MCF 10A (cell line): ENCODE data around the gene RGS19. TPM values are rescaled to one million over a fixed set of nuclear protein-coding genes. Genes with fewer than 3 reads are reported as not detected.

Experiments used
- BruUV-seq: library from RNA; stranded (reverse); fragments of 400-500 nt; replicated peaks from 2 replicates; lab custom pipeline; 2021; lab: Mats Ljungman, UMichigan
- CTCF ChIA-PET: fragments of 300-600 bp; sonication (Branson Sonifier 250); formaldehyde crosslinking; extraction: SDS; loops from one replicate; lab custom pipeline; 2021; ENCODE audit warnings: antibody characterized with exemption, inconsistent platforms; lab: Yijun Ruan, JAX
- POLR2A ChIA-PET: fragments of 300-600, 350-650 bp; sonication (Branson Sonifier 250); formaldehyde crosslinking; extraction: SDS; loops from one replicate; lab custom pipeline; 2020; ENCODE audit warnings: antibody characterized with exemption, inconsistent platforms; lab: Yijun Ruan, JAX
- DNase-seq: peaks from one replicate; pipeline ENCODE4 v3.0.0-alpha.2; 2018; ENCODE audit not compliant: unreplicated experiment
- H3K27ac Mint-ChIP-seq: one replicate; pipeline ENCODE4 v1.8.0; 2022; ENCODE audit warnings: mild to moderate bottlenecking, low read depth, mixed read lengths; ENCODE audit not compliant: unreplicated experiment
- H3K27me3 Mint-ChIP-seq: one replicate; pipeline ENCODE4 v1.8.0; 2022; ENCODE audit warnings: mixed read lengths; ENCODE audit not compliant: insufficient read depth, unreplicated experiment
- H3K36me3 Mint-ChIP-seq: one replicate; pipeline ENCODE4 v1.8.0; 2022; ENCODE audit warnings: mild to moderate bottlenecking, moderate library complexity, mixed read lengths; ENCODE audit not compliant: insufficient read depth, unreplicated experiment
- H3K4me1 Mint-ChIP-seq: one replicate; pipeline ENCODE4 v1.8.0; 2022; ENCODE audit warnings: mixed read lengths; ENCODE audit not compliant: insufficient read depth, unreplicated experiment
- H3K4me3 Mint-ChIP-seq: one replicate; pipeline ENCODE4 v1.8.0; 2022; ENCODE audit warnings: mild to moderate bottlenecking, moderate library complexity, mixed read lengths; ENCODE audit not compliant: unreplicated experiment
- H3K9me3 Mint-ChIP-seq: one replicate; pipeline ENCODE4 v1.8.0; 2022; ENCODE audit warnings: mixed read lengths; ENCODE audit not compliant: unreplicated experiment
- CTCF ChIP-seq: fragments of 200-600 bp; IDR thresholded peaks from one replicate; pipeline ENCODE4 v1.8.0; 2022; ENCODE audit warnings: antibody characterized with exemption, mild to moderate bottlenecking; ENCODE audit not compliant: unreplicated experiment
- intact Hi-C: fragments of 100-400 bp; cut with micrococcal nuclease; formaldehyde crosslinking; loops from 2 replicates; pipeline ENCODE4 v1.14.1; 2022
- total RNA-seq: library from RNA; stranded (reverse); gene quantifications from 2 replicates; pipeline ENCODE4 v1.2.3, GENCODE V29; 2022

The RGS19 gene
- total RNA-seq, 1 experiment from 2014 or later, result 8.8 TPM

GRCh38 chr20:64100566-64100888, 21.2 kb upstream of the RGS19 start:
- intact Hi-C loops, result no loop called here
- ChIA-PET POLR2A (no interaction called here), CTCF (interaction anchor here (0.6 to 2.1 kb wide), 5 partner anchors 15 to 69 kb away, joined by 3 to 6 read pairs (median 3); partner anchors contain the start of gene LKAAEAR1)
- H3K36me3 Mint-ChIP-seq, result no peaks in the 10 kb centered on the region
- no peak overlapping the region for H3K27ac Mint-ChIP-seq
- no peaks in the 10 kb centered on the region for H3K4me1 Mint-ChIP-seq
- H3K27me3 Mint-ChIP-seq, result peaks cover 35% of the 10 kb centered on the region
- H3K9me3 Mint-ChIP-seq, result peaks cover 8% of the 10 kb centered on the region
- no peak for TF ChIP-seq CTCF
- no TSS peak for BruUV-seq
- H3K4me3 Mint-ChIP-seq, result no peak overlapping the region
- no peak for DNase-seq

GRCh38 chr20:64099880-64100565, 20.7 kb upstream of the RGS19 start:
- Mint-ChIP-seq H3K4me1 (no peaks in the 10 kb centered on the region), H3K36me3 (no peaks in the 10 kb centered on the region), H3K27ac (no peak overlapping the region), H3K9me3 (peaks cover 8% of the 10 kb centered on the region), H3K27me3 (peaks cover 35% of the 10 kb centered on the region), H3K4me3 (no peak overlapping the region)
- intact Hi-C loops, result no loop called here
- CTCF ChIA-PET, result interaction anchor here (0.7 to 2.1 kb wide), 3 partner anchors 15 to 69 kb away, joined by 3 to 5 read pairs (median 3); no protein-coding TSS in a partner anchor
- POLR2A ChIA-PET, result no interaction called here
- BruUV-seq, result no TSS peak
- TF ChIP-seq CTCF, result no peak
- no peak for DNase-seq

GRCh38 chr20:64099086-64099786, 19.9 kb upstream of the RGS19 start:
- no peak for TF ChIP-seq CTCF
- Mint-ChIP-seq H3K9me3 (peaks cover 8% of the 10 kb centered on the region), H3K27ac (no peak overlapping the region), H3K27me3 (peaks cover 34% of the 10 kb centered on the region), H3K4me1 (no peaks in the 10 kb centered on the region), H3K36me3 (no peaks in the 10 kb centered on the region), H3K4me3 (no peak overlapping the region)
- no TSS peak for BruUV-seq
- ChIA-PET CTCF (interaction anchor here (0.7 to 2.1 kb wide), 3 partner anchors 14 to 22 kb away, joined by 3 to 5 read pairs (median 5); no protein-coding TSS in a partner anchor), POLR2A (no interaction called here)
- DNase-seq, result no peak
- intact Hi-C loops, result no loop called here

GRCh38 chr20:64098471-64099013, 19.2 kb upstream of the RGS19 start:
- no peak overlapping the region for H3K4me3 Mint-ChIP-seq
- no peak for DNase-seq
- TF ChIP-seq CTCF, result no peak
- H3K27me3 Mint-ChIP-seq, result peaks cover 27% of the 10 kb centered on the region
- no peak overlapping the region for H3K27ac Mint-ChIP-seq
- CTCF ChIA-PET, result interaction anchor here (0.7 to 2.1 kb wide), 2 partner anchors 13 to 21 kb away, joined by 5 read pairs; no protein-coding TSS in a partner anchor
- intact Hi-C loops, result no loop called here
- peaks cover 8% of the 10 kb centered on the region for H3K9me3 Mint-ChIP-seq
- no peaks in the 10 kb centered on the region for H3K36me3 Mint-ChIP-seq
- no TSS peak for BruUV-seq
- no peaks in the 10 kb centered on the region for H3K4me1 Mint-ChIP-seq
- POLR2A ChIA-PET, result no interaction called here
